Measurements from ENCODE around the gene RPF1.
A peak's percentile ranks its signal among the peaks of the same experiment; 100 is the strongest.
"Not testable (repeated sequence)": the region's sequence is repeated elsewhere in the genome, so short reads cannot be mapped to it uniquely, and the experiment has no call there.

Gene RPF1

DNA sequence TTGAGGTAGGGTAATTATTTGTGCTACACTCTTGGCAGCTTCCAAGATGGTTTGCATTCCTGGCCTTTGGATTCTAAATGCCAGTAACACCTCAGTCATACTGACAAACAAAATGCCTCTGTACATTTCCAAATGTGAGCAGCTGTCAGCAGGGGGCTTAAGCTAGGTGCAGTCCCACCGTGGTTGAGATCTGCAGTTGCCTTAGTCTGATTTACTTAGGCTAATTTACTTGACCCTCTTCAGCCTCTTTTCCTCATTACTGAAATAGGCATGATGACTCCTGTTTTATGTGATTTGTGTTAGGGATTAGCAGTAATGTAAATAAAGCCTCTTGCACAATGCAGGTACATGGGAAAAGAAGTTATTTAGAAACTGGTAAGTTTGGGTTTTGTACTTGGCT lies 13.7 kb downstream of the RPF1 start:
- DNase-seq (ENCODE audit: low read depth in 2 of 2) = no peak

DNA sequence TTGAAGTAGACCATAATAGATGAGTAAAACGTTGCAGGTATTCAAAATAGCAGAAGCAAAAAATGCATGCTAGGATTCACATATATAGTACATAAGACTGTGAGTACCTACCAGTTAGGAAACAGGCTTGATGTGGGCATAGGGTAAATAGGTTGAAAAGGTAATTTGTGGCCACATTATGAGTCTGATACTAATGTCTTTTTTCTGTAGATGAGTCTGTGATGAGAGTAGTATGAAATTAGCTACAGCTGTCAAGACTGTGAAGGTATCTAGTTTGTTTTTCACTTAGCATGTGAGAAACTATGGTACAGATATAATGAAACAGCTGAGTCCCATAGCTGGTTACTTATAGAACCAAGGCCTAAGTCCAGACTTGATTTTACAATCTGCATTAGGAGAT lies 14.7 kb downstream of the RPF1 start:
- no peak for DNase-seq (ENCODE audit: low read depth in 2 of 2)

DNA sequence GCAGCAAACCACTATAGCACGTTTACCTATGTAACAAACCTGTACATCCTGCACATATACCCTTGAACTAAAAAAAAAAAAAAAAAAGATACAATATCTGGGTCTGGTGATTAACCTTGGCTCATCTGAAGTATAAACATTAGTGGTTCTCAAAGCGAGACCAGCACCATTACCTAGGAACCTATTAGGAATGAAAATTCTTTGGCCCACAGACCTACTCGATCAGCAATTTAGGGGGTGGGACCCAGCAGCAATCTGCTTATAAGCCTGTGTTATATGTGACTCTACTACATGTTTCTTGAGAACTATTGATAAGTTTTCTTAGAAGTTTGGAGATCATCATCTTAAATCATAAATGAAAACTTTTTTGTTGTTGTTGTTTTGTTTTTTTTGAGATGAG lies 17.4 kb downstream of the RPF1 start:
- DNase-seq (ENCODE audit: low read depth in 2 of 2) = no peak

DNA sequence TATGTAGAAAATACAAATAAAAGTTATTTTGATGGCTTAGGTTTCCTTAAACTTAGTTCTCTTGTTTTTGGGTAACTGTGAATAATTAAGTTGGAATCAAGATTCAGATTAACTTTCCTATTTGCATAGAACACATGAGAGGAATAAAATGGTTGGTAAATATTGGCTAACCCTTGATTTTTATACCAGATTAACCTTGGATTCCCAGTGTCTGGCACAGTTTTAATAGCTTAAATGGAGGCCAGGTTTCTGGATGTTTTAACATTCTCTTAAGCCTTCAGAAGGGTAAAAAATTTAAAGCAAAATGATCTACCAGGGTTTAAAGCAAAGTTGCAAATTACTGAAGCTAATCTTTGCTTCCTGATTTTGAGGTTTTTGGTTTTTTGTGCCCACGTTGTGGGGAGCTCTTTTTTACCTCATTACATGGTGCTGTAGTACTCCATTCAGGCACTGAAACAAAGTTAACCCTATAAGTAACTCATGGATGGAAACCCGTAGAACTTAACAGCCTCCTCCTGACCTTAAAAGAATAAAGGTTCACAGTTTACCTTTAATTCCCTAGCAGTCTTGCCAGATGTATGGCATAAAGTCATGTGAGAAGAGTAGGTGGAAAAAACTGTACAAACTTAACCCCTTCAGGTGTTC lies 18.7 kb downstream of the RPF1 start:
- DNase-seq (ENCODE audit: low read depth in 2 of 2) = no peak

DNA sequence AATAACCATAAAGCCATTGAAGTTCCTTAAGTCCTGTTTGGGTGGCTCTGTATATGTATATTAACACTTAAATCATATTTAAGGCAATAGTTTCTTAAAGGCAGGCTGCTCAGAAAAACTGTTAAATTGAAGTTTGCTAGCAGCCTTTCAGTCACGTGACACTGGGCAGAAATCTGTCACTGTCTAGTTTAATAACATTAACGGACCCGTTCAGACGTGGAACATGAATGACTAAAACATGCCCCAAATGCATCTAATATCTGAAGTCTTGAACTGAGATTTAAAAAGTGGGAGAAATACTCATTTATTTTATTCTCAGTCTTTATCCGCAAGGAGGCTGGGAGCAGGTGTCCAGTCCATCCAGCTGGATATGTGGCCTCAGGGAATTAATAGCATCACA lies 23.9 kb downstream of the RPF1 start:
- DNase-seq (ENCODE audit: low read depth in 2 of 2) = no peak

DNA sequence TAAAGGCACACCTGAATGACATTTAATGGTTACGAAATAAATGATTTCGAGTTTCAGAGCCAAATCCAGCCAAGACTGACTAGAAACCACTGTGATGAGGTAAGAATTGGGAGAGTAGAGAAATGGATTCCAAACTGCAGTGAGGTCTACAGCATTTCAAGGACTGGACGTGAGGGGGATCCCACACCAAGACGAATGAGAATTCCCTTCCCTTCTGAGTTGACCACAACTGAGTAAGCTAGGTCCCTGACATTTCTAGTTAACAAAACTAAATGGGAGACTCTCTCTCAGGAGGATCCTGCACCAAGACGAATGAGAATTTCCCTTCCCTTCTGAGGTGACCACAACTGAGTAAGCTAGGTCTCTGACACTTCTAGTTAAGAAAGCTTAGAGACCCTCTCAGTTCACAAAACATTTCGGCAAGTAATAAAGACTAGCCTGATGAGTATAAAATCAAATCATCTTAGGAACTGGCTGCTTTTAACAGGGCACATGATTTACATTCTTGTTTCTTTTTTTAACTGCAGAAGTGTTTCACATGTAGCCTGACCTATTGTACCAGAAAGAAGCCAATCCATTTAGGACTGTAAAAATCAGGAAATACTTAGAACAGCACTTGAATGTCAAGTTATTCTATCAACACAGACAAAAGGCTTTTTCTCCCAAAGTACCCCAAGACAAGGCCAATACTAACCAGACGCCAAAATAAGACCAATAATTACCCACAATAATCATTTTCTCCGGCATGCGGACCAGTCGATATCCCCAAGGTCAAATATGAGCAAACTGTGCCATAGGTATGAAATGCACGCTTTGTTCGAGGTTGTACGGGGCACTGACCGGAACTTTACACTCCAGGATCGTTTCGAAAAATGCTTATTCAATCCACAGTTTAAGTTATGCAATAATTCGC lies 25.8 kb downstream of the RPF1 start:
- no peak for DNase-seq (ENCODE audit: low read depth in 2 of 2)

DNA sequence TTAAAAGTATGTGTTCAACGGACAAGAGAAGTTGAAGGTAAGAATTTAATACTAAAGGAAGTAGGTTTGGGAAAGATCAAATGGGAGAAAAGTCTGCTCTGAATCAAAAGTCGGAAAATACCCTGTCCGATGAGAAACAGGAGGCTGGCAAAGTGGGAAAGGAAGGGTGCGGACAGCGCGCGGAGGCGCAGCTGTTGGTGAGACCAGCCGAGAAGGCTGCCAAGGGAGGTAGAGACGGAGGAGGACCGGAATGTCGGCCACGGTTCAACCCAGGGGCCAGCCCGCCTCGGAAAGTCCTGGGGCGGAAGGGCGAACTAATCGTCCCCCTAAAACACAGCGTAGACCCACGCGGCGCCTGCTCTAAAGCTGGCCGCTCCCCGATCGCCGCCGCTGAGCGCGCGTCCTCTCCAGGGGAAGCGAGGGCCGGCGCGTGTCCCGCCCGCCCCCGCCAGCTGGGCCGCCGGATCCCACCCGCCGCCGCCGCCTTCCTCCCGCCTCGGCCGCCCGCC lies 26.5 kb downstream of the RPF1 start:
- no peak for DNase-seq (ENCODE audit: low read depth in 2 of 2)

DNA sequence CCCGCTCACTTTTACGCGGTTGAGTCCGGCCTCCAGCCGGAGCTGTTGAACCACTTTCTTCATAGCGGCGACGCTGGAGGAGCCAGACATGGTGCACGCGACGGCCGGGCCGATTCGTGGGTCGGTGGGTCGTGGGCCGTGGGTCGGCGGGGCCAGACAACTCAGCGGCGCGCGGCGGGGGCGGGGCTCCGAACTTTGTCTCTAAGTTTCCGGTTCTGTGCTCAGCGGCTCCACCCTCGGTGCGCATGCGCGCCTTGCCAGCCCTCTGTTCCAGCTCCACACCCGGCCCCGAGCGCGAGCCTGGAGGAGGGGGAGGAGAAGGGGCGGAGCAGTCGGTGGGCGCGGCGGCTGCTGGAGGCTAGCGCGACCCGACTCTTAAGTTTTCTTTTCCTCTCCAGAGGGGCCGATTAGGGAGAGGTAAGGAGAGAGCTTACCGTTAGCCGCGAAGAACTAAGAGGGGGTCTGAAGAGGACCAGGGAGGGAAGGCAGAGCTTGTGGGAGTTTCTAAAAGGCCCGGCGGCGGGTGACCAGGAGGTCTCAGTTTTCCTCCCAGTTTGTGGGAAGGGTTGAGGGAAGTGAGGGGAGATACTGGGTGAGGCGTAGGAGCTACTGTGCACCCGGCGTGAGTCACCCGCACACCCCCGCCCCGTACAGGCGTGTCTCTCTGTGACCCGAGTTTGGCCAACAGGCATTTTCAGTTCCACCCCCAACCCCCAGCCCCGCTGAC lies 27.1 kb downstream of the RPF1 start, which contains the start of the genes GNG5 and SPATA1:
TSS of gene GNG5 (minus strand) at position 580 of the 727 bp plus-strand sequence. CDS start at position 90, 490 bp downstream.
TSS of gene SPATA1 (plus strand) at position 385 of the 727 bp plus-strand sequence. CDS start 9,974 bp downstream, outside the sequence.
- DNase-seq (ENCODE audit: low read depth in 2 of 2) = peak; percentile 93 to 95

DNA sequence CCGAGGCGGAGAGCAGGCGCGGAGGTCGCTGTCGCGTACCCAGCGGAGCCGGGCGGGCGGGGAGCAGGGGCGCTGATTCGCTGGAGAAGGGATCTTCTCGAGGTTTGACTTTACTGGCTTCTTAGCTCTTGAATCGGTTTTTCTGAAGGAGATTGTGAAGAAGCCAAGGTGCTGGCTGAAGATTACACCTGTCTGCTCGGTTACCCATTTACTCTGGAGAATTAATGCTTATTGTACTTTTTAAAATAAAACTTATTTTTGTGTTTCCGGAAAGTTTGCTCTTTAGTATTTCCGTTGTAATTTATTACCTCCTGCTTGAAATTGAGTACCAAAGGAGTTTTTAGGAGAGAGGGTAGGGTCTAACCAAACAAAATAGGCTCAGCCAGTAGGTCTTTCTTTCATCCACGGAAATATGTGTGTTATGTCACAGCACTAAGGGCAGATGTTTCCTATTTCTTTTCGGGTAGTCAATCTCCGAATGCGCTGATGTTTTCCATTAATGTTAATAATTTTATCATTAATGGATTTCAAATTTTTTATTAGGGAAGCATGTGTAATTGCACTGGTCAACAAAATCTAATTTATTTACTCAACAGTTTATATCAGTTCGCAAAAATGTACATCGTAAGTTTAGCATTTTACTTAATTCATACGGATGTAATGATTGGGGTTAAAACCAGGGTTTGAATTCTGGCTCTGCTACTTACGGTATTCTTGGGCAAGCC lies 27.8 kb downstream of the RPF1 start:
- no peak for DNase-seq (ENCODE audit: low read depth in 2 of 2)

DNA sequence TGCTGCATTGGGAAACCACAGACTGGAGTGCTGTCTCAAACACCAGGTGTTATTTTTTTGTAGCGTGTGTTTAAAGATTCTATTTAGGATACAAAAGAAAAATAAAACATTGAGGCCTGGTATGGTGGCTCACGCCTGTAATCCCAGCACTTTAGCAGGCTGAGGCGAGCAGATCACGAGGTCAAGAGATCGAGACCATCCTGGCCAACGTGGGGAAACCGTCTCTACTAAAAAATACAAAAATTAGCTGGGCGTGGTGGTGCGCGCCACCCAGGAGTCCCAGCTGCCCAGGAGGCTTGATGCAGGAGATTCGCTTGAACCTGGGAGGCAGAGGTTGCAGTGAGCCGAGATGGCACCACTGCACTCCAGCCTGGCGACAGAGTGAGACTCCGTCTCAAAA lies 28.8 kb downstream of the RPF1 start:
- not testable (repeated sequence) for DNase-seq (ENCODE audit: low read depth in 2 of 2)

DNA sequence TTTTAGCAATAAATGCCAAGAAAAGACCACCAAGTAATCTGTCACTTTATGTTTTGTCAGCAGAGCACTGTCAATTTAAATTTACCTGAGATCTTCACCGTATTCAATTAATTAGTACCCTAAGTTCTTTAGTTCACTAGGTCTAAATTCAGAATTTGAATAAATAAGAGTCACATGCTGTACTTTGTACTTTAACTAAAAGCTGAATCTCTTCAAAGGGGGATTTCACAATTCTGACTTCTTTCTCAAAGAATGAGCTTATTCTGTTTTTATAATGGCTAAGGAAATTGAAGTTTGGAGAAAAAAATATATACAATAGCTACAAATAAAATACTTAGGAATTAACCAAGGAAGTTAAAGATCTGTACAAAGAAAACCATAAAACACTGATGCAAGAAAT lies 29.4 kb downstream of the RPF1 start:
- DNase-seq (ENCODE audit: low read depth in 2 of 2) = no peak

DNA sequence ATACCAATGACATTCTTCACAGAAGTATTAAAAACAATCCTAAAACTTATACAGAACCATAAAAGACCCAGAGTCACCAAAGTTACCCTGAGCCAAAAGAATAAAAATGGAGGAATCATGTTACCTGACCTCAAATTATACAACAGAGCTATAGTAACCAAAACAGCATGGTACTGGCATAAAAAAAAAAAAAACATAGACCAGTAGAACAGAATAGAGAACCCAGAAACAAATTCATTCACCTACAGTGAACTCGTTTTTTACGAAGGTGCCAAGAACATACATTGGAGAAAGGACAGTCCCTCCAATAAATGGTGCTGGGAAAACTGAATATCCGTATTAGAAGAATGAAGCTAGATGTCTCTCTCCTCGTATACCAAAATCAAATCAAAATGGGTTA lies 30.0 kb downstream of the RPF1 start:
- no peak for DNase-seq (ENCODE audit: low read depth in 2 of 2)

DNA sequence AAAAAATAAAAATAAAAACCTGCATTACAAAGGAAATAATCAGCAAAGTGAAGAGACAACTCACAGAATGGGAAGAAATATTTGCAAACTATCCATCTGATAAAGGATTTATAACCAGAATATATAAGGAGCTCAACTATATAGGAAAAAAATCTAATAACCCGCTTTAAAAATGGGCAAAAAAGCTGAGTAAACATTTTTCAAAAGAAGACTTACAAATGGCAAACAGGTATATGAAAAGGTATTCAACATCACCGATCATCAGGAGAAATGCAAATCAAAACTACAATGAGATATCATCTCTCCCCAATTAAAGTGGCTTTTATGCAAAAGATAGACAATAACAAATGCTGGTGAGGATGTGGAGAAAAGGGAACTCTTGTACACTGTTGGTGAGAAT lies 31.1 kb downstream of the RPF1 start:
- no peak for DNase-seq (ENCODE audit: low read depth in 2 of 2)

DNA sequence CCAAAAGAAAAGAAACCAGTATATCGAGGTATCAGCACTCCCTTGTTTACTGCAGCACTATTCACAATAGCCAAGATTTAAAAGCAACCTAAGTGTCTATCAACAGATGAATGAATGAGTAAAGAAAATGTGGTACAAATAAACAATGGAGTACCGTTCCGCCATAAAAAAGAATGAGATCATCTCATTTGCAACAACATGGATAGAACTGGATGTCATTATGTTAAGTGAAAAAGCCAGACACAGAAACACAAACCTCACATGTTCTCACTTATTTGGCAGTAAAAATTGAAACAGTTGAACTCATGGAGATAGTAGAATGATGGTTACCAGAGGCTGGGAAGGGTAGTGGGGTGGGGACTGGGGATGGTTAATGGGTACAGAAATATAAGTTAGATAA lies 31.6 kb downstream of the RPF1 start:
- no peak for DNase-seq (ENCODE audit: low read depth in 2 of 2)

DNA sequence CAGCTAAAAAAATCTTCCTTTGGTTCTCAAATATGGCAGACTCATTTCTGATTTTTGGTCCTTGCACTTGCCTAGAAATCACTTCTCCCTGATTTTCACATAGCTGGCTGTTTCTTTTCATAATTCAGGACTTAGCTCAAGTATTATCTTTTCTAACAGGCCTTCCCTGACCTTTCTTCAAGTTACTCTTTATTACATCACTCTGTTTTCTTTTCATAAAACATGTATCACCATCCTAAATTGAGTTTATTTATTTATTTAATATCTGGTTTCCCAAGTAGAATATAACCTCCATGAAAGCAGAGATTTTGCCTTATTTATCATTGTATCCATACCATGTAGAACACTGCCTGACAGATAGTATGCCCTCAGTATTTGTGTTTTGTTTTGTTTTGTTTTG lies 45.5 kb downstream of the RPF1 start:
- DNase-seq (ENCODE audit: low read depth in 2 of 2) = no peak

DNA sequence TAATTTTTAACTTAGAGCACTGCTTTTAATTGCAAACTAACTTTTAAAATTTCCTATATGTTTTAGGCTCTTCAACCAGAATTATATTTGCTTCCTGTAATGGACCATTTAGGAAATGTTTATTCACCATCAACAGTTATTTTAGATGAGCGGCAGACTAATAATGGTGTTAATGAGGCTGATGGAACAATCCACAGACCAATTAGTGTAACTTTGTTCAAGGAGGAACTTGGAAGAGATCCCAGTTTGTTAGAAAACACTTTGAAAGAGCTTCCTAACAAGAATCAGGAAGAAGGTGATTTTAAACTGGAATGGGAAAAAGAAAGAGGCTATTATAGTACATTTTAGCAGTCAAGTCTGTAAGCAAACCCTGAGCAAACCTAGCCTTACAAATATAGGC lies 46.7 kb downstream of the RPF1 start:
- no peak for DNase-seq (ENCODE audit: low read depth in 2 of 2)

DNA sequence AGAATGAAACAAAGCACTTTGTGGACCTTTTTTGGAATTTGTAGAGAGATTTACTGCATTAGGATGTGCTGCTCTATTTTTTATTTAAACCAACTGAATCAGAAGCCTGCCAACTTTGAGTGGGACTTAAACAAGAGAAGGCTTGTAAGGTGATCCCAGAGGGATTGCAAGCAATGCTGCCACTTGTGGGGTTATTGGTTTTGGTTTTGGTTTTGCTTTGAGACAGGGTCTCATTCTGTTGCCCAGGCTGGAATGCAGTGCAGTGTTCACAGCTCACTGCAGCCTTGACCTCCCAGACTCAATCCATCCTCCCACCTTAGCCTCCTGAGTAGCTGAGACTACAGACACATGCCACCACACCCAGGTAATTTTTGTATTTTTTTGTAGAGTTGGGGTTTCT lies 59.5 kb downstream of the RPF1 start:
- no peak for DNase-seq (ENCODE audit: low read depth in 2 of 2)

DNA sequence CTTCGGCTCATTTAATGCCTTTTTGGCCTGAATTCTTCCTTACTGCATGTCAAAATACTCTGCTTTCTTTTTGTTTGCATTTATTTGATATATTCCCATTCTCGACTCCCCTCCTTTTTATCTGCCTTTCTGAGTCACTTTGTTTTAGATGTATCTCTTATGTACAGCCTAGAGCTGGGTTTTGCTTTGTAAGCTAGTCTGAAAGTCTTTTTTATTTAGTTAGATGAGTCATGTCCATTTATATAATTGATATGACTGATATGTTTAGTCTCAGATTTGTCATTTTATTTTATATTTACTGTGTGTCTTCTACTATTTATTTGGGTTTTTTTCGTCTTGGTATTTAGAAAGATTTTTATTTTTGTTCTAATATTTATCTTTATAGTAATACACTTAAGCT lies 60.9 kb downstream of the RPF1 start:
- no peak for DNase-seq (ENCODE audit: low read depth in 2 of 2)

DNA sequence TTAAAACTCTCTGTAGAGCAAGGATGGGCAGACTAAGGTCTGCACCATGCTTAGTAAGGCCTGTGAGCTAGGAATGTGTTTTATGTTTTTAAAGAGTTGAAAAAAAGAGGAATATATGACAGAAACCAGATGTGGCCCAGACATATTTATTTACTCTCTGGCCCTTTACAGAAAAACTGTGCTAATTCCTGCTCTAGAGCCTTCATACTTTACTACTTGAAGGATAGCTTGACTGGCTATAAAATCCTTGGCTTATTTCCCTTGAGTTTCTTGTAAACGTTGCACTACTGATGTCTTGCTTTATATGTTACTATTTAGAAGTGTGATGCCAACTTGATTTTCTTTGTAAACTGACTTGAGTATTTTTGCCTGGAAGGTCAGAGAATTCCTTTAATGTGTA lies 61.7 kb downstream of the RPF1 start:
- no peak for DNase-seq (ENCODE audit: low read depth in 2 of 2)

DNA sequence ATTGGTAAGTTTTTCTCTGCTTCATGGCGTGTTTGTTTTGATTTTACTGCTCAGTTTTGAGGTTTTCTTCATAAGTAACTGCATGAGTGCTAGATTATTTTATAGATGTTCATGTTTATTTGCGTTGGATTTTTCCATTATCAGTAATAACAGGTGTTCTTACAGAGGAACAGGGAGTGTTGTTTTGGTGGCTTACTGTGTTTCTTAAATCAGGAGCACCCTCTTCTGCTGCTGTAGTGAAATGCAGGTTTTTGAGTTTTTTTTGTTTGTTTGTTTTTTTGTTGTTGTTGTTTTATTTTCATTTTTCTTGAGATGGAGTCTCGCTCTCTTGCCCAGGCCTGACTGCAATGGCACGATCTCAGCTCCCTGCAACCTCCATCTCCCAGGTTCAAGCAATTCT lies 62.6 kb downstream of the RPF1 start:
- DNase-seq (ENCODE audit: low read depth in 2 of 2) = no peak

Data from stimulated activated CD4-positive, alpha-beta T cell treated with anti-CD3 and anti-CD28 coated beads, Interleukin-1b, Interleukin-23, amount 100 ng/mL, for 1 hour (primary cell).